ENCODE measurements around the gene USF3. TPM values are rescaled to one million over a fixed set of nuclear protein-coding genes. Genes with fewer than 3 reads are reported as not detected.

USF3 gene
- total and polyA plus RNA-seq, 2 of the 4 experiments (the other 2 are of a cell fraction) = 3.0 to 5.2 TPM

GRCh38 chr3:113678773-113679172, 17.7 kb downstream of the USF3 start:
- Histone ChIP-seq H3K27ac (ENCODE audit: insufficient read depth, low read length) (no peak overlapping the region), H3K79me1 (ENCODE audit: low read depth in 1 of 2, low read length in 2 of 2) (peaks cover 0 to 16% of the 10 kb centered on the region in 2 experiments; a peak in 2 of 4 replicates), H3K23ac (ENCODE audit: low read depth, low read length) (no peak overlapping the region), H4K8ac (ENCODE audit: low read depth in 2 of 2, low read length in 2 of 2) (no peak overlapping the region), H4K91ac (ENCODE audit: insufficient read depth, low read depth, low read length) (no peak overlapping the region), H3K18ac (ENCODE audit: low read depth, low read length) (no peak overlapping the region), H2BK20ac (ENCODE audit: low read depth, low read length) (no peak overlapping the region), H3K14ac (replicated peaks; ENCODE audit: low read depth, low read length) (no peak overlapping the region), H2BK5ac (ENCODE audit: low read depth, low read length, poor library complexity, severe bottlenecking) (no peak overlapping the region), H3K9me3 (ENCODE audit: control insufficient read depth, insufficient read depth, low read length) (no peaks in the 10 kb centered on the region), H3K4me3 (ENCODE audit: insufficient read depth, low read depth, low read length) (no peak overlapping the region), H2AK5ac (ENCODE audit: low read depth, low read length) (no peak overlapping the region), H2BK15ac (ENCODE audit: low read depth, low read length) (no peak overlapping the region), H2BK120ac (ENCODE audit: low read depth, low read length) (no peak overlapping the region), H3K9me1 (ENCODE audit: insufficient read depth, low read length) (no peaks in the 10 kb centered on the region), H3K4me2 (ENCODE audit: low read depth, low read length) (no peak overlapping the region), H3K4me1 (ENCODE audit: control insufficient read depth, insufficient read depth, low read length) (no peaks in the 10 kb centered on the region), H3K4ac (ENCODE audit: low read depth, low read length) (no peak overlapping the region), H3K27me3 (ENCODE audit: control insufficient read depth, insufficient read depth, low read length) (no peaks in the 10 kb centered on the region), H4K5ac (ENCODE audit: low read depth, low read length) (no peak overlapping the region), H2AK9ac (replicated peaks; ENCODE audit: low read depth, low read length, poor library complexity) (no peak overlapping the region), H4K20me1 (ENCODE audit: insufficient read depth, low read length) (no peaks in the 10 kb centered on the region), H3K56ac (ENCODE audit: extremely low read depth, insufficient read depth, low read length) (no peak overlapping the region), H3K9ac (ENCODE audit: low read depth, low read length) (no peak overlapping the region), H3K36me3 (ENCODE audit: control insufficient read depth, insufficient read depth, low read length) (0 out of 2 replicates have a peak, but pooled peaks cover 3% of the 10 kb centered on the region), H2AFZ (replicated peaks; ENCODE audit: low read length, poor library complexity) (no peak overlapping the region)
- DNase-seq (no peak), ATAC-seq (ENCODE audit: low read depth) (no peak)
- TF ChIP-seq MAZ (IDR thresholded peaks at IDR 0.05; ENCODE audit: borderline replicate concordance, low read depth, low read length) (no peak), NFE2L2 (IDR thresholded peaks at IDR 0.05; ENCODE audit: low read depth, low read length) (no peak), RCOR1 (IDR thresholded peaks at IDR 0.05; ENCODE audit: insufficient replicate concordance, low read length) (no peak), POLR2A (IDR thresholded peaks at IDR 0.05; ENCODE audit: low read depth, low read length) (no peak), SMC3 (IDR thresholded peaks at IDR 0.05; ENCODE audit: low read depth, low read length) (no peak), RFX5 (IDR thresholded peaks at IDR 0.05; ENCODE audit: low read depth, low read length) (no peak), MXI1 (IDR thresholded peaks at IDR 0.05; ENCODE audit: borderline replicate concordance, low read depth, low read length) (no peak), USF2 (IDR thresholded peaks at IDR 0.05; ENCODE audit: low read depth, low read length) (no peak), BHLHE40 (IDR thresholded peaks at IDR 0.05; ENCODE audit: low read depth, low read length) (no peak), CEBPB (IDR thresholded peaks at IDR 0.05; ENCODE audit: low read depth, low read length) (no peak)
- TF ChIP-seq, protein P1, sequence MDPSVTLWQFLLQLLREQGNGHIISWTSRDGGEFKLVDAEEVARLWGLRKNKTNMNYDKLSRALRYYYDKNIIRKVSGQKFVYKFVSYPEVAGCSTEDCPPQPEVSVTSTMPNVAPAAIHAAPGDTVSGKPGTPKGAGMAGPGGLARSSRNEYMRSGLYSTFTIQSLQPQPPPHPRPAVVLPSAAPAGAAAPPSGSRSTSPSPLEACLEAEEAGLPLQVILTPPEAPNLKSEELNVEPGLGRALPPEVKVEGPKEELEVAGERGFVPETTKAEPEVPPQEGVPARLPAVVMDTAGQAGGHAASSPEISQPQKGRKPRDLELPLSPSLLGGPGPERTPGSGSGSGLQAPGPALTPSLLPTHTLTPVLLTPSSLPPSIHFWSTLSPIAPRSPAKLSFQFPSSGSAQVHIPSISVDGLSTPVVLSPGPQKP (IDR thresholded peaks at IDR 0.05; ENCODE audit: borderline replicate concordance, low read depth, low read length) = no peak
- WGBS, 2 experiments (ENCODE audit: extremely low coverage in 2 of 2, insufficient read length in 1 of 2) = no CpG with 5 or more reads among the region's 4 CpGs
- intact Hi-C loops (cut with micrococcal nuclease) = no loop called here
- CTCF ChIA-PET = no interaction called here
- POLR2A ChIA-PET (ENCODE audit: unreplicated experiment) = no interaction called here
- no TSS peak for BruUV-seq (replicated peaks)
- dilution Hi-C loops (cut with HindIII; ENCODE audit: low sequenced_read_pairs, unreplicated experiment) = no loop called here
- in situ Hi-C loops (cut with MboI; ENCODE audit: low sequenced_read_pairs) = no loop called here
